OCI-M1 (cell line): ENCODE measurements around the gene PDE4B.

Experiments used
- DNase-seq: peaks from one replicate; lab custom pipeline; 2025; lab: John Stamatoyannopoulos, UW

PDE4B gene

GRCh38 chr1:66240491-66241484, 448.1 kb downstream of the PDE4B start:
- DNase-seq = no peak

DNA sequence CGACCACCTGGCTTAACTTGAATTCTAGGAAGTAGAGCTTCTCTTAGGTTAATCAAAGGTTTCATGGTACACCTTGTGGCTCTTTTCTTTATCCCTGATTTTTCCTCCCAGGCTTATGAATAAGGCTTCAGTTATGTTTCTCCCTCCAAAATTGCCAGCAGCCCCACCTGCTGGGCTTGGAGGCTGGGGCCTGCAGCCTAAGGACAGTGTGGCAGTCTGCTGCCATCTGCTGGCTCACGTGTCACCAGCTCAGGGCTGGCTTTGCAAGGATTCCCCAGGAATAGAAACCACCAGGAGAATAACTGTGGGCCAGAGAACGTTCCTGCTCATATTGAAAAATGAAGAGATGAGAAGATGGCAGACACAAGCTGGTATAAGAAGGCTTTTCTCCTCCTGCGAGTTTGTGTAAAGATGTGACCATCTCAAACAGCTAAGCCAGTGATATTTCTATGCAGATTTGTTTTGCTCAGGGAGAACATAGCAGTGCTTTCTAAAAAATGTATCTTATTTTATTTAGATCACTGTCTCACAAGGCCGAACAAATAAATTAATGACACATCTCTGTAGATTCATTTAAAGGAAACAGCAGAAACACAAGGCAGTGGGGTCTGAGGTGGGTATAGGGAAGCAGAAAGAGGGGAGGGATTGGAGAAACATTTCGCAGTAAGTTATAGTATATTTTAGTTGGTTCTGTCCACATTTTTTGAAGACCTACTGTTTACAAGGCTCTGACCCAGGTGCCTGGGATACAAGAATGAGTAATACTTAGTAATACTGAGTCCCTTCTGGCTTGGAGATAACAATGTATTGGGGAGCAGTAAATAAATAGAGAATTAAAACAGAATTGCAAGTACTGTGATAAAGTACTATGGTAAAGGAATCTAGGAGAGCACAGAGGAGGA, 450.2 kb downstream of the PDE4B start:
- peak; percentile 85 for DNase-seq

- DNase-seq = no peak
Measured at GRCh38 chr1:66243548-66244130, 450.9 kb downstream of the PDE4B start.

DNA sequence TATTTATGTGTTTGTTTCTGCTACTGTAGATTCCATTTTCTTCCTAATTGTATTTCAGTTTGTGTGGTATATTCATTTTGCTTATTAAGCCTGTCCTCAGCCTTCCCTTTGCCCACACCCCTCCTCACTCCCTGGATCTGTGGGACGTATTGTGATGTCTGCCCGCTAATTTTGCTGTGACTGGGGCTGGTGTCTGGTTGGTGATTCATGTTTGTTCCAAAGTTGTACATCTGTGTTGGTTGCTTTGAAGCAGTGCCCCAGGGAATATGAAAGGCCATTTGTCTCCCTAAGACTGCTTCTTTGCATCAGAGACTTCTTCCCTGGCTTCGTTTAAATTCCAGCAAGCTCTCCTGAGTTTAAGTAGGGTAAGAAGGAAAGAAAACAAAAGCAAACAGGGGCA, 451.7 kb downstream of the PDE4B start:
- no peak for DNase-seq

- DNase-seq = no peak
Measured at GRCh38 chr1:66245691-66246090, 453.0 kb downstream of the PDE4B start.

DNA sequence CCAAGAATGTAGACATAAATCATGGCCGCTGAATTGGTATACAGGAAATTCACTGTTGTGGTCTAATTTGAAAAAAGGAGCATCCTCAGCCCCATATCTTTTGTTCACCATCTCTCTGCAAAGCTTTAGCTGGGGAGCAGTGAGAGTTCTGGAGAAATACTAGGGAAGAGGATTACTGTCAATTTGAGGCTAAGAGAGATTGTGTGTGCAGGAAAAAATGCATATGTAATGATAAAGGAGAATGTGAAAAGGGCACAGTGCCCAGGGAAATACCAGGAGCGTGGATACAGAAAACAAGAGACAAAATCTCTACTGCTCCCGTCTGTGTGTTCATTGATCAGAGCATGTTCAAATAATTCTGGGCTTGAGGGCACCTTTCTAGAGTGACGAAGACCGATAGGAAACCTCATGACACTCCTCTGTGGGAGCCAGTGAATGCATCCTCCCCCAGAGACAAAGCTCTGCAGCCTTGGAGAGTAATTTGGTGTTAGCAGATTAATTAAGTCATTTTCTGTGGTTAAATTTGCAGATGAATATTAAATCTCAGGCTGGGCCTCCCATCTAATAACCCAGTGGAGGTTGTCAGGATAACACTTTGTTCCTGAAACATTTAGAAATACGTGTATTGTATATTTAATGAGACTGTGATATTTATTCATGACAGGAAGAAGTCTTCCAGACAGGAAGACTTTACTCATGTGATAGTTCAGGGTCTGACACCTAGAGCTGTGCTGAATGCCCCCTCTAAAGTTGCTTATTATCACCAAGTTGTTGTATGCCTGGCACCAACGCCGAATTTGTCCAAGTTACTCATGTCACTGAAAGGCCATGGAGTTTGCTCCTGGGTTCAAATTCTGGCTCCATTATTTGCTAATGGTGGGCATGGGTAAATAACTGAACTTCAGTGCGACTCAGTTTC, 453.9 kb downstream of the PDE4B start:
- no peak for DNase-seq

DNA sequence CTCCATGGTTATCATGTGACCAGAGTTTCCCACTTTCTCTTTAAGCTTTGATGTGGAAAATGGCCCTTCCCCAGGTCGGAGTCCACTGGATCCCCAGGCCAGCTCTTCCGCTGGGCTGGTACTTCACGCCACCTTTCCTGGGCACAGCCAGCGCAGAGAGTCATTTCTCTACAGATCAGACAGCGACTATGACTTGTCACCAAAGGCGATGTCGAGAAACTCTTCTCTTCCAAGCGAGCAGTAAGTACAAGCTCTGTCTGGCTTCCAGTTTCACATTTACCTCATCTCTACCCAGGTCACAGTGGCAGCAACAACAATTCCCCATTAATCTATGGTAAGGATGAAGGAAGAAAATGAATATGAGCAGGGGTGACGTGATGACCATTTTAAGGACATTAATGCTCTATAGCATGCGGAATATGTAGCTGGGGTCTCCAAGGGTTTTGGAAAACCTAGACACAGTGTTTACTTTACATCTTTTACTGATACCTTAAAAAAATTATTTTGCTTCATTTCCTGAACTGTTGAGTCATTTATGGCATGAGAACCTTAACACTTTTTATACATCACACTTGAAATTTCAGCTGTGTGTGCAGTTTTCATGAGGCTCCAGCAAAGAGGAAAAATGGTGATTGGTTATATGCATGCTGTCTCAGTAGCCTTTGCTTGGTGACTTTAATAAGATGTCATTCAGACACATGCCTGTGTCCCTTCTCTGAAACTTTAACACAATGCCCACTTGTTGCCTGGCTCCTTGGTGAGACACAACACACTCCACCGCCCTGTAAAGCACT, 454.9 kb downstream of the PDE4B start:
- no peak for DNase-seq

DNA sequence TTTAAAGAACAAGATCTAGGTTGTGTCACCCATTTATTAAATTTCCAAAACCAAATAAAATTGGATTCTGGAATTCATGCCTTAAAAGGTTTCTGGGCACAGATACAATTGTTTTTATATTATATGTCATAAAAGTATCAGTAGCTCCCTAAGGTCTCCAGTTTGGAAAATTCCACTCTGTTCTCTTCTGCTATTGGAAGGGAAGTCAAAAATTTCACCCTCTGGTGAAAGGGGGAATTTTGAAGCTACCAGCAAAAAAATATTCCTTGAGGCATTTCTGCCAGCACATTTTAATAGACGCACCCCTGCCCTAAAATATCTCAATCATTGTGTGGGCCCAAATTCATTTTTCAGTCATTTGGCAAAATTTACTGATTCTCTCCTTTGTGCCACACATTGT, 455.6 kb downstream of the PDE4B start:
- DNase-seq = no peak

DNA sequence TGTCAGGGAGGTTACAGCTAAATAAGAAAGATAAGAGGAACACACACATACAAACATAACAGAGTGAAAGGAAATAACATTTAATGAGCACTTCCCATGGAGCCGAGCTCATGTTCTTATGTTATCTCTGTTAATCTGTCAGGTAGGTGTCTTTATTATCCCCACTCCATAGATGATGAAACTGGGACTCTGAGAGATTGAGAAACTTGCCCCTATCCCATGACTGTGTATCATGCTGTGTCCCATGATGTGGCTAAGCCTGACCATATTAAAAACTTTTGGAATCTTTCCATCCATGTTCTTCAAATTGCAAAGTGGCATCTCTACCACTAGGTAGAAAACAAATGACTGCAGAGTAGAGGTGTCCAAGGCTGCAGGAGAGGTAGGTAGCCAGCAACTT, 456.1 kb downstream of the PDE4B start:
- DNase-seq = no peak

- no peak for DNase-seq
Measured at GRCh38 chr1:66250075-66250474, 457.4 kb downstream of the PDE4B start.

DNA sequence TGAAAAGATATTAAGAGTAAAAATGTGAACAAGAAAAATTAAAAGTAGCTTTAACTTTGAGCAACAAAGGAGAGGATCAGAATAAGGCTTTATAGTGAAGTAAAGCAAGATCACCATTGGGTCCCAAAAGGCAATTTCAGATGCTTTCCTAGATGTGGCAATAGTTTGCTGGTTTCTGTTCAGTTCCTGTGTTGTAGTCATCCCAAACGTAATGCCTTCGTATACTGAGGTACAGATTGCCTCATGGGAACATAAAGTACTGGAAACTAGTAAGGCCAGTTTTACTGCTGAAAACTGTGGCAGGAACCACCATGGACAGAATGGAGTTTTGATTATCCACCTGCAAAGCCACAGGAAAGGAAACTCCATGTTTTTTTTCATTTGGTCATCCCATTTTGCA, 457.8 kb downstream of the PDE4B start:
- DNase-seq = no peak

GRCh38 chr1:66251546-66251945, 458.9 kb downstream of the PDE4B start:
- DNase-seq = peak; percentile 34

GRCh38 chr1:66253330-66253921, 460.7 kb downstream of the PDE4B start:
- DNase-seq = peak; percentile 77

DNA sequence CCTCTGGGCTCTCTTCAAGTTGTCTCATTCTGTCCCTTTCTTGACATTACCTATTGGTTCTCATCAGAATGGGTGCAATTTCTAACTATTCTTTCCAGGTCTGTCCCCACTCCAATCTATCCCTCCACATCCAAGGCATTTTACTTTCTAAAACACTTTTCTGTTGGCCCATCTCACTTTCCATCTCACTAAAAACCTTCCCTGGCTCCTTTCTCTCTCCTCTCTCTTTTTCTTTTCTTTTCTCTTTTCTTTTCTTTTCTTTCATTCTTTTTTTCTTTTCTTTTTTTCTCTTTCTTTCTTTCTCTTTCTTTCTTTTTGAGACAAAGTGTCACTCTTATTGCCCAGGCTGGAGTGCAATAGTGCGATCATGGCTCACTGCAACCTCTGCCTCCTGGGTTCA, 462.1 kb downstream of the PDE4B start:
- no peak for DNase-seq

DNA sequence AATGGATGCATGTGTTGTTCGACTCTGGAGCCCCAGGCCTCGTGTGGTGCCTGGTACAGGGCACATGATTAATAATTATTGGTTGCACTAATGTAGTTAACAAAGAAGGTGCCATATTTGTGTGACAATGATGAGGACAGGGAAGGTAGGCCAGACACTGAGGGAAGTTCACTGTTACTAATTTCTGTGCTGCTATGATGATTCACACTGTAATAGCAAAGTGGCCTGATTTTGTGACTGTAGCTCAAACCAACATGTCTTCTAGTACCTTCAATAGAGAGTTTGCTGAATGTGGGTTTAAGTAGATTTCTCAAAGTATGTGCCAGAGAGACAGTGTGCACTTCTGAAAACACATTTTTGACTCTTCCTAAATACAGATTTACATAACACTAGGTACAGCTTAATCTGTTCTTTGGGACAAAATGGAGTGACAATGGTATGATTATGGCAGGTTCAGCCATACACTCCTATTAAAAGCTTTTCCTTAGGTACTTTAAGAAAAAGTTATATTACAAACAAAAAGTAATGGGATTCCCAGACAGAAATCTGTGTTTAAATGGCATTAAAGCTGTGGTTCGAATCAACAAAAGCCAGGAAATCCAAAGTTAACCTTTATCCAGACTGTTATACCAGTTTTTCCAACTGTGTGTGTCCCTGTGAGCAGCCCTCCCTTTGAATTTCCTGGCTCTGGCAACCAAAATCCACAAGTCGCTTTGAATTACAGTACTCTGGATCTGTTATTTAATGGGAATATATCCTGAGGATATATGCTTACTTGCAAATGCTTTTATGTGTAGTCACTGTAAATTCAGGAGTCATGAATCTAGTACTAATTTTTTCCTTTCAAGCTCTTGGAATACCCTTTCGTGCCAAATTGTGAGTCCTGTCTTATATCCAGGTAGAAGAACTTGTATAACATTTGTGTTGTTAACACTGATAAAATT, 464.2 kb downstream of the PDE4B start:
- no peak for DNase-seq

- DNase-seq = no peak
Measured at GRCh38 chr1:66258404-66259105, 465.9 kb downstream of the PDE4B start.

GRCh38 chr1:66261364-66261763, 468.7 kb downstream of the PDE4B start:
- peak; percentile 13 for DNase-seq
